A673 (cell line): ENCODE results near the gene CRYGS. TPM values are rescaled to one million over a fixed set of nuclear protein-coding genes. Genes with fewer than 3 reads are reported as not detected.

ENCODE experiments used
- BruUV-seq: library from RNA; stranded (reverse); fragments of 400-500 nt; replicated peaks from 2 replicates; lab custom pipeline; 2021; lab: Mats Ljungman, UMichigan
- CTCF ChIA-PET: fragments of 300-600 bp; sonication (Branson Sonifier 250); formaldehyde crosslinking; loops from one replicate; lab custom pipeline; 2022; ENCODE audit warnings: antibody characterized with exemption; lab: Charles Lee
- POLR2A ChIA-PET: fragments of 300-600 bp; sonication (Branson Sonifier 250); formaldehyde crosslinking; loops from one replicate; lab custom pipeline; 2022; ENCODE audit warnings: antibody characterized with exemption; ENCODE audit not compliant: low non-redundant PET; lab: Charles Lee
- DNase-seq: peaks from one replicate; pipeline ENCODE4 v3.0.0-alpha.2; 2015; ENCODE audit warnings: low spot score
- H3K27ac ChIP-seq: fragments of 200-600 bp; sonication (generic); 2 replicates; pipeline ENCODE4 v1.5.1; 2016; ENCODE audit warnings: mixed run types, low read depth, mild to moderate bottlenecking, mixed read lengths, antibody characterized with exemption, low read length; ENCODE audit not compliant: poor library complexity, severe bottlenecking
- H3K27me3 ChIP-seq: fragments of 200-600 bp; sonication (generic); replicated peaks from 2 replicates; pipeline ENCODE4 v1.6.1; 2017; ENCODE audit warnings: mixed run types, low read depth, mild to moderate bottlenecking, mixed read lengths, antibody characterized with exemption, low read length; ENCODE audit not compliant: insufficient read depth, poor library complexity
- H3K36me3 ChIP-seq: fragments of 200-600 bp; sonication (generic); 2 replicates; pipeline ENCODE4 v1.6.1; 2016; ENCODE audit warnings: mixed run types, mild to moderate bottlenecking, mixed read lengths, antibody characterized with exemption, low read length; ENCODE audit not compliant: insufficient read depth, poor library complexity, severe bottlenecking
- H3K4me1 ChIP-seq: fragments of 200-600 bp; sonication (generic); 2 replicates; pipeline ENCODE4 v1.6.1; 2017; ENCODE audit warnings: mixed run types, mild to moderate bottlenecking, mixed read lengths, antibody characterized with exemption, low read length; ENCODE audit not compliant: insufficient read depth, poor library complexity, severe bottlenecking
- H3K4me3 ChIP-seq: fragments of 200-600 bp; sonication (generic); 2 replicates; pipeline ENCODE4 v1.5.1; 2016; ENCODE audit warnings: low read depth, mixed run types, mild to moderate bottlenecking, mixed read lengths, low read length; ENCODE audit not compliant: poor library complexity, severe bottlenecking
- H3K9me3 ChIP-seq: fragments of 200-600 bp; sonication (generic); 2 replicates; pipeline ENCODE4 v1.6.1; 2016; ENCODE audit warnings: mixed run types, low read depth, mild to moderate bottlenecking, mixed read lengths, antibody characterized with exemption, low read length; ENCODE audit not compliant: poor library complexity, severe bottlenecking
- CTCF ChIP-seq: fragments of 300-800, 200-600 bp; sonication (generic); conservative IDR thresholded peaks from 2 replicates; pipeline ENCODE4 v1.5.1; 2017; ENCODE audit warnings: low read depth, mild to moderate bottlenecking, antibody characterized with exemption, low read length, moderate library complexity, mixed read lengths
- EZH2 ChIP-seq: fragments of 200-600 bp; sonication (generic); IDR thresholded peaks from 2 replicates; pipeline ENCODE4 v1.6.1; 2017; ENCODE audit warnings: borderline replicate concordance, low read depth, mild to moderate bottlenecking, mixed read lengths, antibody characterized with exemption, low read length; ENCODE audit not compliant: poor library complexity, severe bottlenecking
- intact Hi-C: fragments of 100-400 bp; cut with micrococcal nuclease; formaldehyde crosslinking; loops from one replicate; pipeline ENCODE4 v1.10.0; 2022; ENCODE audit not compliant: unreplicated experiment
- total RNA-seq: library from RNA; stranded (reverse); gene quantifications from 2 replicates; pipeline ENCODE4 v1.2.3, GENCODE V29; 2021

The CRYGS gene
- total RNA-seq, 1 experiment from 2014 or later = 3.6 TPM

DNA sequence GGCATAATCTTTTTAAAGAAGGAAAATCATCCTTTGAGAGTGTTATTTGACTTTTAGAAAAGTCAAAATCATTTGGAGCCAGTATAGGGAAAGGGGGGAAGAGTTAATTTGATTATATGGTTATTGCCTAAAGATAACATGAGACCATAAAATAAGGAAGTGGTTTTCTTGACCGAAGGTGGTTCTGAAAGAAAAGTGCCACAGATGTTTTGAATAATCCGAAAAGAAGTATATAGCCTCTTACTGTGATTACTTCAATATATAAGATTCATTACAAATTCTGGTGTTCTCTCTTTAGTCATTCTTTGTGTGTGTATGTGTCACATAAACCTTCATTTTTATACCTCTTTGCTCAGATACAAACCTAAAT is 27.4 kb upstream of the CRYGS start:
- ChIA-PET POLR2A (no interaction called here), CTCF (no interaction called here)
- Histone ChIP-seq H3K4me3 (peak overlapping the region; percentile 96), H3K27ac (no peak overlapping the region), H3K36me3 (peaks cover 46% of the 10 kb centered on the region), H3K4me1 (peaks cover 17% of the 10 kb centered on the region), H3K9me3 (no peaks in the 10 kb centered on the region), H3K27me3 (no peaks in the 10 kb centered on the region)
- no peak for DNase-seq
- no peak for TF ChIP-seq EZH2
- no peak for TF ChIP-seq CTCF
- BruUV-seq = no TSS peak
- intact Hi-C loops = no loop called here

GRCh38 chr3:186570941-186571643 is 26.9 kb upstream of the CRYGS start:
- TF ChIP-seq CTCF = no peak
- Histone ChIP-seq H3K4me3 (peak overlapping the region; percentile 96), H3K4me1 (peaks cover 17% of the 10 kb centered on the region), H3K9me3 (no peaks in the 10 kb centered on the region), H3K27me3 (no peaks in the 10 kb centered on the region), H3K36me3 (peaks cover 41% of the 10 kb centered on the region), H3K27ac (peak overlapping the region; percentile 95)
- CTCF ChIA-PET = interaction anchor here (0.7 to 1.7 kb wide), 3 partner anchors 43 to 1108 kb away, joined by 4 to 7 read pairs (median 6); no protein-coding TSS in a partner anchor
- no peak for DNase-seq
- intact Hi-C loops = no loop called here
- BruUV-seq = TSS peak; percentile 36
- POLR2A ChIA-PET = no interaction called here

DNA sequence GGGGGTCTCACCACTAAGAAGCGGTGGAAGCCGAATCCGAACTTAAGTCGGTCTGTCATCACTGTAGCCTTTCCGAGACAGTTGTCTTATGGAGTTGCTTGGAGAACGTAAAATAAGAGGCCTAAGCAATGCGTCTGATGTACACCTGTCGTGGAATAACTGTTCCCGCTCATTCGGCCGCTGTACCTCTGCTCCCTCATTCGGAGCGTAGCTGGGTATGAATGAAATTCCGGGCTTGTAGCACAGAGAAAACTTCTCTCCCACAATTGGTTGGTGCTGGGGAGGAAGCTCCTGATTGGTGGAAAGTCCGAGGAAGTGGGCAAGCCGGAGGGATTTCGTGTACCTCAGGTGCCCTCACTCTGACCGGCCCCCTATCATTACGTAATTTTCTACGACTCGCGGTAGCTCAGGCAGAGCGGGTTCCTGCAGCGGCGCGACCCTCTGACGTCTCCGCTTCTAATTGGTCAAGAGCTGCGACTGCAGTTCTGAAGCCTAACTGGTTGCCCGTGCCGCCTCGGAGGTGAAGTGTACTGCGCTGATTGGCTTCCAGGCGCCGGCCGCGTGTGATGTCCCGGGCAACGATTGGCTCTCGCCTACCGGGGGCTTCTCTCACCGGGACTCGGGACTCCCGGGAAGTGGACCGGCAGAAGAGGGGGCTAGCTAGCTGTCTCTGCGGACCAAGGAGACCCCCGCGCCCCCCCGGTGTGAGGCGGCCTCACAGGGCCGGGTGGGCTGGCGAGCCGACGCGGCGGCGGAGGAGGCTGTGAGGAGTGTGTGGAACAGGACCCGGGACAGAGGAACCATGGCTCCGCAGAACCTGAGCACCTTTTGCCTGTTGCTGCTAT is 26.1 kb upstream of the CRYGS start, which contains the start of gene DNAJB11:
Gene DNAJB11, plus strand, starts transcription at position 625 of the 845 bp plus-strand sequence. Its CDS starts 178 bp downstream, at position 803.
- intact Hi-C loops = no loop called here
- Histone ChIP-seq H3K9me3 (no peaks in the 10 kb centered on the region), H3K36me3 (peaks cover 33% of the 10 kb centered on the region), H3K27ac (peak within 1 kb of the TSS; percentile 95), H3K27me3 (no peaks in the 10 kb centered on the region), H3K4me3 (peak within 1 kb of the TSS; percentile 96), H3K4me1 (peaks cover 17% of the 10 kb centered on the region)
- CTCF ChIA-PET = interaction anchor here (0.7 to 1.7 kb wide), 5 partner anchors 30 to 1109 kb away, joined by 3 to 7 read pairs (median 4); no protein-coding TSS in a partner anchor
- no peak for TF ChIP-seq EZH2
- TF ChIP-seq CTCF = no peak
- POLR2A ChIA-PET = interaction anchor here (0.6 kb wide), 3 partner anchors 217 to 1011 kb away, joined by 3 to 4 read pairs (median 3); no protein-coding TSS in a partner anchor
- BruUV-seq = no TSS peak
- peak; percentile 100 for DNase-seq
